ENCODE data around the gene CRTAC1. TPM values are rescaled to one million over a fixed set of nuclear protein-coding genes. Genes with fewer than 3 reads are reported as not detected.

Gene CRTAC1
- total and polyA plus RNA-seq, 2 experiments from 2014 or later, result 0.47 to 1.2 TPM

- Mint-ChIP-seq H3K27me3 (ENCODE audit: insufficient read depth, low read depth, poor library complexity) (peaks cover 7% of the 10 kb centered on the region), H3K4me1 (peaks cover 47% of the 10 kb centered on the region), H3K9me3 (no peaks in the 10 kb centered on the region), H3K4me3 (no peak overlapping the region), H3K27ac (no peak overlapping the region), H3K36me3 (ENCODE audit: low read depth) (no peaks in the 10 kb centered on the region)
- DNase-seq (ENCODE audit: low spot score), result no peak
- Histone ChIP-seq H3K36me3 (ENCODE audit: insufficient read depth) (no peaks in the 10 kb centered on the region), H3K4me3 (no peak overlapping the region), H3K27me3 (ENCODE audit: insufficient read depth) (peaks cover 14% of the 10 kb centered on the region; the same call in 1 of the 2 replicates), H3K9me2 (ENCODE audit: insufficient read depth) (no peaks in the 10 kb centered on the region), H2AFZ (no peak overlapping the region), H3K4me2 (no peak overlapping the region), H3K79me2 (replicated peaks; ENCODE audit: insufficient read depth) (no peaks in the 10 kb centered on the region), H3K4me1 (ENCODE audit: insufficient read depth) (peaks cover 16% of the 10 kb centered on the region), H3F3A (replicated peaks; ENCODE audit: low read depth) (no peaks in the 10 kb centered on the region), H4K20me1 (replicated peaks; ENCODE audit: insufficient read depth) (no peaks in the 10 kb centered on the region; the same call in 1 of the 2 replicates), H3K27ac (ENCODE audit: low read depth) (no peak overlapping the region)
- ATAC-seq, result peak; percentile 69
- TF ChIP-seq JUNB (IDR thresholded peaks at IDR 0.05; ENCODE audit: unreplicated experiment) (no peak), POLR2AphosphoS5 (IDR thresholded peaks at IDR 0.05; ENCODE audit: low read depth) (no peak), REST (IDR thresholded peaks at IDR 0.05; ENCODE audit: unreplicated experiment) (no peak), ZNF331 (CRISPR knock-in tag; IDR thresholded peaks at IDR 0.05; ENCODE audit: low read depth) (no peak), CREB1 (CRISPR knock-in tag; IDR thresholded peaks at IDR 0.05; ENCODE audit: low read depth) (no peak), ZNF114 (CRISPR knock-in tag; IDR thresholded peaks at IDR 0.05) (no peak), NANOG (IDR thresholded peaks at IDR 0.05; ENCODE audit: borderline replicate concordance) (no peak), CTCF (conservative IDR thresholded peaks at IDR 0.05; ENCODE audit: low read depth in 2 of 2) (no peak), EZH2 (IDR thresholded peaks at IDR 0.05; ENCODE audit: low read depth, unreplicated experiment) (no peak), EZH2phosphoT487 (IDR thresholded peaks at IDR 0.05; ENCODE audit: unreplicated experiment) (no peak), STAT1 (IDR thresholded peaks at IDR 0.05; ENCODE audit: unreplicated experiment) (no peak), ZNF462 (CRISPR knock-in tag; IDR thresholded peaks at IDR 0.05) (no peak), ETS1 (IDR thresholded peaks at IDR 0.05) (no peak)
Measured at GRCh38 chr10:98010939-98011685, 19.3 kb downstream of the CRTAC1 start.

Data from GM23338 (cell line).